SK-N-SH (cell line): ENCODE results near the gene ACE. TPM values are rescaled to one million over a fixed set of nuclear protein-coding genes. Genes with fewer than 3 reads are reported as not detected.
A peak's percentile ranks its signal among the peaks of the same experiment; 100 is the strongest.

Experiments
- CTCF ChIA-PET: fragments of 300-600, 350-600 bp; formaldehyde crosslinking; extraction: SDS; loops from one replicate; lab custom pipeline; 2021; lab: Yijun Ruan, JAX
- POLR2A ChIA-PET: fragments of 350-600 bp; sonication (Branson Sonifier 250); formaldehyde crosslinking; extraction: SDS; loops from one replicate; lab custom pipeline; 2020; ENCODE audit warnings: antibody characterized with exemption, inconsistent platforms; lab: Yijun Ruan, JAX
- DNase-seq: peaks from one replicate; pipeline ENCODE4 v3.0.0; 2012
- H2AFZ ChIP-seq: fragments of 200-600 bp; sonication (generic); 2 replicates; pipeline ENCODE4 v1.8.1; 2016; ENCODE audit warnings: antibody characterized with exemption, mild to moderate bottlenecking, low read depth
- H3F3A ChIP-seq: fragments of 200-600 bp; sonication (generic); replicated peaks from 2 replicates; pipeline ENCODE3; 2016; ENCODE audit warnings: antibody characterized with exemption, mild to moderate bottlenecking; ENCODE audit not compliant: insufficient read depth
- H3K27ac ChIP-seq, 2 experiments: fragments of 200-500 bp in 1 of 2; fragments of 200-600 bp in 1 of 2; sonication (Bioruptor generic) in 1 of 2; sonication (generic), shearing (Covaris generic) in 1 of 2; 2 replicates each; pipeline versions ENCODE4 v1.5.1 to v1.6.1; 2014 to 2016; ENCODE audit warnings: low read depth in 2 of 2, inconsistent platforms in 1 of 2, low read length in 1 of 2, mild to moderate bottlenecking in 1 of 2, mixed read lengths in 1 of 2
- H3K27me3 ChIP-seq: fragments of 200-600 bp; sonication (generic), shearing (Covaris generic); 2 replicates; pipeline ENCODE4 v1.6.1; 2016; ENCODE audit warnings: mixed run types; ENCODE audit not compliant: insufficient read depth
- H3K36me3 ChIP-seq, 2 experiments: fragments of 200-500 bp in 1 of 2; fragments of 200-600 bp in 1 of 2; sonication (Bioruptor generic) in 1 of 2; sonication (generic) in 1 of 2; replicated peaks in 1 of 2; 2 replicates each; pipeline versions ENCODE3 to v1.5.1; 2014 to 2016; ENCODE audit warnings: low read length in 1 of 2, mild to moderate bottlenecking in 1 of 2; ENCODE audit not compliant: insufficient read depth in 2 of 2, control insufficient read depth in 1 of 2
- H3K4me1 ChIP-seq, 2 experiments: fragments of 200-500 bp in 1 of 2; fragments of 200-600 bp in 1 of 2; sonication (Bioruptor generic) in 1 of 2; sonication (generic), shearing (Covaris generic) in 1 of 2; 2 replicates each; pipeline versions ENCODE4 v1.5.1 to v1.6.1; 2014 to 2016; ENCODE audit warnings: low read depth in 1 of 2, low read length in 1 of 2, mixed run types in 1 of 2; ENCODE audit not compliant: insufficient read depth in 2 of 2, control insufficient read depth in 1 of 2
- H3K4me2 ChIP-seq: fragments of 200-600 bp; sonication (generic), shearing (Covaris generic); 2 replicates; pipeline ENCODE4 v1.6.1; 2017; ENCODE audit warnings: mixed run types
- H3K4me3 ChIP-seq, 2 experiments: fragments of 200-500 bp in 1 of 2; fragments of 200-600 bp in 1 of 2; sonication (Bioruptor generic) in 1 of 2; sonication (generic), shearing (Covaris generic) in 1 of 2; 2 replicates each; pipeline versions ENCODE4 v1.5.1 to v1.8.1; 2014 to 2016; ENCODE audit warnings: low read depth in 2 of 2, inconsistent platforms in 1 of 2, low read length in 1 of 2, mild to moderate bottlenecking in 1 of 2, mixed read lengths in 1 of 2, moderate library complexity in 1 of 2
- H3K79me2 ChIP-seq: fragments of 200-600 bp; sonication (generic); 2 replicates; pipeline ENCODE4 v1.8.1; 2017; ENCODE audit warnings: mild to moderate bottlenecking; ENCODE audit not compliant: insufficient read depth
- H3K9ac ChIP-seq: fragments of 200-600 bp; sonication (generic); 2 replicates; pipeline ENCODE4 v1.6.1; 2017; ENCODE audit warnings: mixed run types
- H3K9me2 ChIP-seq: fragments of 200-600 bp; sonication (generic); 2 replicates; pipeline ENCODE4 v1.6.1; 2017; ENCODE audit warnings: mixed run types
- H3K9me3 ChIP-seq: fragments of 200-600 bp; sonication (generic); 2 replicates; pipeline ENCODE4 v1.6.1; 2017; ENCODE audit warnings: mixed run types, mild to moderate bottlenecking, moderate library complexity
- H4K20me1 ChIP-seq: fragments of 200-600 bp; sonication (generic); 2 replicates; pipeline ENCODE4 v1.6.1; 2017; ENCODE audit warnings: mild to moderate bottlenecking, mixed run types; ENCODE audit not compliant: insufficient read depth
- ELF1 ChIP-seq: IDR thresholded peaks from 2 replicates; pipeline ENCODE4 v1.4.0; 2012
- EZH2phosphoT487 ChIP-seq: fragments of 200-600 bp; sonication (generic); IDR thresholded peaks from 2 replicates; pipeline ENCODE4 v1.6.1; 2017; ENCODE audit warnings: low read depth, mixed run types, mild to moderate bottlenecking, antibody characterized with exemption, moderate library complexity, borderline replicate concordance
- FOSL2 ChIP-seq: IDR thresholded peaks from 2 replicates; pipeline ENCODE4 v1.4.0; 2012; ENCODE audit warnings: low read depth, mild to moderate bottlenecking, moderate library complexity, borderline replicate concordance
- FOXM1 ChIP-seq: IDR thresholded peaks from 2 replicates; pipeline ENCODE4 v1.4.0; 2012; ENCODE audit warnings: low read depth, mild to moderate bottlenecking
- GABPA ChIP-seq: IDR thresholded peaks from 2 replicates; pipeline ENCODE4 v1.4.0; 2012; ENCODE audit warnings: low read depth, mild to moderate bottlenecking
- GATA2 ChIP-seq: sonication (generic); formaldehyde crosslinking; IDR thresholded peaks from 2 replicates; pipeline ENCODE4 v1.5.0; 2020; ENCODE audit warnings: mild to moderate bottlenecking, missing genetic modification reagents
- JUND ChIP-seq: IDR thresholded peaks from 2 replicates; pipeline ENCODE4 v1.4.0; 2012
- MXI1 ChIP-seq: IDR thresholded peaks from 2 replicates; pipeline ENCODE4 v1.6.1; 2012; ENCODE audit warnings: mild to moderate bottlenecking, low read depth, low read length, improper control_type of control experiment
- NFIC ChIP-seq: IDR thresholded peaks from 2 replicates; pipeline ENCODE4 v1.4.0; 2012; ENCODE audit warnings: borderline replicate concordance
- PBX3 ChIP-seq: IDR thresholded peaks from 2 replicates; pipeline ENCODE4; 2012
- POLR2AphosphoS5 ChIP-seq: IDR thresholded peaks from 2 replicates; pipeline ENCODE4 v1.6.1; 2012; ENCODE audit warnings: low read depth, low read length
- RXRA ChIP-seq: IDR thresholded peaks from 2 replicates; pipeline ENCODE4 v1.4.0; 2012; ENCODE audit warnings: low read depth, mild to moderate bottlenecking, borderline replicate concordance
- SIN3A ChIP-seq: IDR thresholded peaks from 2 replicates; pipeline ENCODE4 v1.6.1; 2012; ENCODE audit warnings: low read depth, mild to moderate bottlenecking, low read length, moderate library complexity, borderline replicate concordance
- SMC3 ChIP-seq: IDR thresholded peaks from 2 replicates; pipeline ENCODE4 v1.6.1; 2012; ENCODE audit warnings: low read depth, low read length, improper control_type of control experiment
- TAF1 ChIP-seq: IDR thresholded peaks from 2 replicates; pipeline ENCODE4 v1.6.1; 2012; ENCODE audit warnings: low read depth, mild to moderate bottlenecking, low read length, moderate library complexity, borderline replicate concordance
- TCF12 ChIP-seq: IDR thresholded peaks from 2 replicates; pipeline ENCODE4 v1.4.0; 2012
- TEAD4 ChIP-seq: IDR thresholded peaks from 2 replicates; pipeline ENCODE4 v1.4.0; 2012; ENCODE audit warnings: mild to moderate bottlenecking, borderline replicate concordance; ENCODE audit not compliant: insufficient read depth
- YY1 ChIP-seq: IDR thresholded peaks from 2 replicates; pipeline ENCODE4 v1.4.0; 2012; ENCODE audit warnings: low read depth, mild to moderate bottlenecking
- ZBTB33 ChIP-seq: IDR thresholded peaks from 2 replicates; pipeline ENCODE4 v1.4.0; 2012; ENCODE audit warnings: low read depth, borderline replicate concordance
- WGBS: methylation state at CpG from one replicate; pipeline ENCODE4 v1.1.6; 2017; ENCODE audit warnings: low lambda C conversion rate; 5-methylcytosine and 5-hydroxymethylcytosine counted together
- polyA plus RNA-seq, 3 experiments: library from polyadenylated mRNA; depleted of rRNA; stranded (reverse); fragments of >200 nt; gene quantifications; 2 replicates each; pipeline ENCODE4 v1.2.3, GENCODE V29; 2012

Gene ACE
- polyA plus RNA-seq, 1 of the 3 experiments (the other 2 are of a cell fraction) = 12.1 TPM

- CTCF ChIA-PET = interaction anchor here (0.6 to 1.2 kb wide), 4 partner anchors 8 to 56 kb away, joined by 3 to 5 read pairs (median 3); no protein-coding TSS in a partner anchor
Measured at GRCh38 chr17:63534816-63535455, 58.1 kb downstream of the ACE start.

More at GRCh38 chr17:63534816-63535455, 58.1 kb downstream of the ACE start:
- Histone ChIP-seq H3K4me3 (no peak overlapping the region), H2AFZ (no peak overlapping the region), H3K36me3 (no peaks in the 10 kb centered on the region), H3K9me2 (no peaks in the 10 kb centered on the region), H3K79me2 (no peaks in the 10 kb centered on the region), H3K4me2 (no peak overlapping the region), H3K9me3 (no peaks in the 10 kb centered on the region), H3K27ac (no peak overlapping the region), H4K20me1 (no peaks in the 10 kb centered on the region), H3K9ac (no peak overlapping the region), H3K27me3 (peaks cover 17% of the 10 kb centered on the region; the same call in 1 of the 2 replicates), H3K4me1 (peaks cover 0 to 22% of the 10 kb centered on the region in 2 experiments; a peak in 1 of 4 replicates), H3F3A (no peaks in the 10 kb centered on the region)
- WGBS = 71% methylated on average over 13 of the region's 13 CpGs
- peak; percentile 15 for DNase-seq
- POLR2A ChIA-PET = no interaction called here
- no peak for TF ChIP-seq ZBTB33
- TF ChIP-seq JUND = no peak
- no peak for TF ChIP-seq RXRA
- TF ChIP-seq GATA2 (CRISPR knock-in tag) = no peak
- no peak for TF ChIP-seq SIN3A
- no peak for TF ChIP-seq YY1
- TF ChIP-seq FOSL2 = no peak
- TF ChIP-seq POLR2AphosphoS5 = no peak
- TF ChIP-seq ELF1 = no peak
- no peak for TF ChIP-seq TEAD4
- no peak for TF ChIP-seq EZH2phosphoT487
- no peak for TF ChIP-seq FOXM1
- no peak for TF ChIP-seq TCF12
- TF ChIP-seq GABPA = no peak
- TF ChIP-seq TAF1 = no peak
- no peak for TF ChIP-seq MXI1
- TF ChIP-seq NFIC = no peak
- no peak for TF ChIP-seq SMC3
- TF ChIP-seq PBX3 = no peak
